HEK293 (cell line): ENCODE results near the gene SH2D2A.

Experiments
- CTCF ChIP-seq: fragments of 450-650 bp; formaldehyde crosslinking; IDR thresholded peaks from 2 replicates; pipeline ENCODE4 v1.5.1; 2016; ENCODE audit warnings: missing biosample characterization, missing genetic modification characterization
- REST ChIP-seq: fragments of 450-650 bp; formaldehyde crosslinking; IDR thresholded peaks from 2 replicates; pipeline ENCODE4 v1.5.1; 2016; ENCODE audit warnings: missing biosample characterization, missing genetic modification characterization
- ZNF157 ChIP-seq: fragments of 450-650 bp; formaldehyde crosslinking; IDR thresholded peaks from 2 replicates; pipeline ENCODE4 v1.5.1; 2016; ENCODE audit warnings: missing biosample characterization, missing genetic modification characterization

- TF ChIP-seq REST (tag by site-specific recombination) (no peak), ZNF157 (tag by site-specific recombination) (no peak), CTCF (tag by site-specific recombination) (no peak)
Measured at GRCh38 chr1:156822680-156823079, 6.0 kb upstream of the SH2D2A start.
